Activated CD4-positive, alpha-beta memory T cell treated with anti-CD3 and anti-CD28 coated beads, Interleukin-2, amount 10 ng/mL, durations not matched to agents 7 days and 5 days (primary cell): ENCODE results near the gene TMEM114. TPM values are rescaled to one million over a fixed set of nuclear protein-coding genes. Genes with fewer than 3 reads are reported as not detected.

Experiments used
- CTCF ChIA-PET: fragments of 350-600 bp; sonication (Branson Sonifier 250); formaldehyde crosslinking; loops from one replicate; lab custom pipeline; 2021; ENCODE audit warnings: antibody characterized with exemption, inconsistent platforms; lab: Charles Lee
- POLR2A ChIA-PET: fragments of 350-600 bp; sonication (Branson Sonifier 250); formaldehyde crosslinking; loops from one replicate; lab custom pipeline; 2021; ENCODE audit warnings: antibody characterized with exemption; lab: Charles Lee
- DNase-seq: peaks from one replicate; pipeline ENCODE4 v3.0.0-alpha.2; 2020
- H3K27ac Mint-ChIP-seq: one replicate; pipeline ENCODE4 v1.8.0; 2021; ENCODE audit warnings: mild to moderate bottlenecking, mixed read lengths
- H3K27me3 Mint-ChIP-seq: one replicate; pipeline ENCODE4 v1.8.0; 2021; ENCODE audit warnings: mixed read lengths
- H3K36me3 Mint-ChIP-seq: one replicate; pipeline ENCODE4 v1.8.0; 2021; ENCODE audit warnings: low read depth, mixed read lengths
- H3K4me1 Mint-ChIP-seq: one replicate; pipeline ENCODE4 v1.8.0; 2021; ENCODE audit warnings: mixed read lengths
- H3K4me3 Mint-ChIP-seq: one replicate; pipeline ENCODE4 v1.8.0; 2021; ENCODE audit warnings: mild to moderate bottlenecking, mixed read lengths
- H3K9me3 Mint-ChIP-seq: one replicate; pipeline ENCODE4 v1.8.0; 2021; ENCODE audit warnings: mixed read lengths
- total RNA-seq, 2 experiments: library from RNA; stranded (reverse); gene quantifications; one replicate each; pipeline ENCODE4 v1.2.3, GENCODE V29; 2021

TMEM114 gene
- total RNA-seq, 2 experiments from 2014 or later: not detected

DNA sequence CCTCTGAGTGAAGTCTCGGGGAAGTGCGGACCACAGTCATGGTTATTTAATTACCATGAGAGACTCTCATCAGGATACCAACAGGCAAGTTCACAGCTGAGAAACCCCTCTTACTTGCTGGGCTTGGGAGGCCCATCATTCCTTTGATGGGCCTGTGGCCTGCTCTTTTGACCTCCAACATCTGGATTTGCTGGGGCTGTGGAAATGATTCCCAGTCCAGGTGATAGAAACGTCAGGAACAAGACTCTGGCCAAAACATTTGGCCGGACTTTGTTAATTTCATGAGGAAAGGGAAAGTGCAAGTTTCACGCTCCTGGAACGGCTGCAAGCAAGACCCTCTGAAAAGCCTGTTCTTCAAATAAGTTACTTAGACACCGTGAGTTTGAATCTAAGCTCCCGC, 42.5 kb downstream of the TMEM114 start:
- POLR2A ChIA-PET: no interaction called here
- Mint-ChIP-seq H3K4me1 (no peaks in the 10 kb centered on the region), H3K4me3 (no peak overlapping the region), H3K9me3 (no peaks in the 10 kb centered on the region), H3K27ac (no peak overlapping the region), H3K27me3 (peaks cover 4% of the 10 kb centered on the region), H3K36me3 (no peaks in the 10 kb centered on the region)
- no peak for DNase-seq
- CTCF ChIA-PET: no interaction called here

DNA sequence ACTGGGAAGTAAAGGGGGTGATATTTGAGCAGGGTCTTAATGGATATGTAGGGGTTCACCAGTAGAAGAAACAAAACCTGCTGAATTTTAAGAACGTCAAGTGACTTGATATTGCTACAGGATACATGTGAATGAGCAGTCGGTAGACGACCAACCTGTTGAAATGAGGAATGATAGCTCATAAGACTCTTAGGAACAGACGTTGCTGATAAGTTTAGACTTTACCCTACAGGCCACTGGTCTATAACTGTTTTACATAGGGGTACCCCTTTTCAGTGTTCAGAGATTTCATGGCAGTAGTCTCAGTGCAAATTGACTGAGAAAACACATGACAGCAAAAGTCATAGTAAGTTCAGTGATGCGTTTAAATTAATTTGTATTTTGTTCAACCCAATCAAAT, 45.9 kb downstream of the TMEM114 start:
- Mint-ChIP-seq H3K36me3 (no peaks in the 10 kb centered on the region), H3K27ac (no peak overlapping the region), H3K27me3 (peaks cover 4% of the 10 kb centered on the region), H3K4me3 (no peak overlapping the region), H3K9me3 (no peaks in the 10 kb centered on the region), H3K4me1 (no peaks in the 10 kb centered on the region)
- CTCF ChIA-PET: no interaction called here
- POLR2A ChIA-PET: no interaction called here
- no peak for DNase-seq

DNA sequence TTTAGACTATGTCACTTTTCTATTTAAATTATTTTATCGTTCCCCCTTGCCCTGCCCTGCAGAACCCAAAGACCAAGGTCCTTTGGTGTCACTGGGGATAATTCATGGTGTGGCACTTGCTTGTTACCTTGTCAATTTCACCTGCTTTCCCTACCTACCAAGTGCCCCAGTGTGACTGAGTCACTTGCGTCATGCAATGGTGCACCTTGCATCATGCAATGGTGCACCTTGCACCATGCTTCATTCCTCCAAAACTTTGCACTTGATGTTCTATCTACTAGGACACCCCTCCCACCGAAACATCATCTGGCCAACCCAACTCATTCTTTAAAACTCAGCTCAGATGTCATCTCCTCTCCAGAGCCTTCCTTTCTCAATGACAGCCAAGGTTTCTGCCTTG, 47.1 kb downstream of the TMEM114 start:
- POLR2A ChIA-PET: no interaction called here
- Mint-ChIP-seq H3K4me3 (no peak overlapping the region), H3K4me1 (no peaks in the 10 kb centered on the region), H3K36me3 (no peaks in the 10 kb centered on the region), H3K27ac (no peak overlapping the region), H3K9me3 (no peaks in the 10 kb centered on the region), H3K27me3 (peaks cover 4% of the 10 kb centered on the region)
- CTCF ChIA-PET: no interaction called here
- no peak for DNase-seq

GRCh38 chr16:8542393-8542792, 47.9 kb downstream of the TMEM114 start:
- Mint-ChIP-seq H3K27ac (no peak overlapping the region), H3K9me3 (no peaks in the 10 kb centered on the region), H3K4me3 (no peak overlapping the region), H3K4me1 (no peaks in the 10 kb centered on the region), H3K36me3 (no peaks in the 10 kb centered on the region), H3K27me3 (peaks cover 4% of the 10 kb centered on the region)
- ChIA-PET POLR2A (no interaction called here), CTCF (no interaction called here)
- no peak for DNase-seq

DNA sequence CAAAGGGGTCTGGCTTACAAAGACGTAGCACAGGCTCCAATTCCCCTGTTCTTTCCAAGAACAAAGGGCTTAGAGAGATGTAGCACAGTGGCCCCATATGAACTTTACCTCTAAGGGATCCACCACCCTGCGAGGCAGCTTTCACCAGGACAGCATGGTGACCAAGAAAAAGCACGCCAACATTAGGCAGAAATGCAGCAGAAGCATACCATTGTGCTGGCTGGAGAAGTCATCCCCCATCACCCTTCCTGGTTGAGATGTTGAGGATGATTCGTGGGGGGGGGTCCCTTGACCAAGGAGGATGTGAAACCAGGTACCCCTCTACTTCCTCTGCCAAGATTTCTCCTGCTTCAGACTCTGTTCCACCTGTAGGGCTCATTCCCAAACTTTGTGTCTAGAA, 48.4 kb downstream of the TMEM114 start:
- Mint-ChIP-seq H3K9me3 (no peaks in the 10 kb centered on the region), H3K4me1 (no peaks in the 10 kb centered on the region), H3K4me3 (no peak overlapping the region), H3K27me3 (peaks cover 4% of the 10 kb centered on the region), H3K36me3 (no peaks in the 10 kb centered on the region), H3K27ac (no peak overlapping the region)
- ChIA-PET POLR2A (no interaction called here), CTCF (no interaction called here)
- no peak for DNase-seq

DNA sequence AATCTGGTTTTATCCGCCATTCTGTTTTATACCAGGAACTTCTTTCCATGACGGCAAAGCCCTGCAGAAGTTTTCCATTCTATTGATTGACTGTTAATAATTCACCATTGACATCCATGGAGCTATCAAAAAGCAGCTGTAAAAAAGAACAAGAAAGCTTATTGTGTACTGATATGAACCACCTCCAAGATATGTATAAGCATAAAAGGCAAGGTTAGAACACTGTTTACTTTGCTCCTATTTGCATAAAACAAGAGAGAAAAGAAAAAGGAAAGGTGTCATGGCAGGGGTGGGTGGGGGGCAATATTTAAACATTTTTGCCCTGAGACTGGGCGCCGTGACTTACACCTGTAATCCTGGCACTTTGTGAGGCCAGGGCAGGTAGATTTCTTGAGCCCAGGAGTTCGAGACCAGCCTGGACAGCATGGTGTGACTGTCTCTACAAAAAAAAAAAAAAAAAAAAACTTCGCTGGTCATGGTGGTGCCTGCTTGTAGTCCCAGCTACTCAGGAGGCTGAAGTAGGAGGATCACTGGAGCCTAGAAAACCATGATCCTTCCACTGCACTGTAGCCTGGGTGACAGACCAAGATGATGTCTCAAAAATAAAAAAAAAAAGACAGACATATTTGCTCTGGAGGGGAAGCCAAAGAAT, 52.5 kb downstream of the TMEM114 start:
- Mint-ChIP-seq H3K9me3 (no peaks in the 10 kb centered on the region), H3K36me3 (no peaks in the 10 kb centered on the region), H3K27me3 (peaks cover 1% of the 10 kb centered on the region), H3K27ac (no peak overlapping the region), H3K4me3 (no peak overlapping the region), H3K4me1 (no peaks in the 10 kb centered on the region)
- POLR2A ChIA-PET: no interaction called here
- no peak for DNase-seq
- CTCF ChIA-PET: interaction anchor here (1.1 kb wide), 1 partner anchor 9 kb away, joined by 3 read pairs; no protein-coding TSS in a partner anchor

- Mint-ChIP-seq H3K9me3 (no peaks in the 10 kb centered on the region), H3K27ac (no peak overlapping the region), H3K4me3 (no peak overlapping the region), H3K27me3 (no peaks in the 10 kb centered on the region), H3K36me3 (no peaks in the 10 kb centered on the region), H3K4me1 (no peaks in the 10 kb centered on the region)
- no peak for DNase-seq
- ChIA-PET POLR2A (no interaction called here), CTCF (no interaction called here)
Observed at GRCh38 chr16:8533509-8533908, 56.8 kb downstream of the TMEM114 start.

DNA sequence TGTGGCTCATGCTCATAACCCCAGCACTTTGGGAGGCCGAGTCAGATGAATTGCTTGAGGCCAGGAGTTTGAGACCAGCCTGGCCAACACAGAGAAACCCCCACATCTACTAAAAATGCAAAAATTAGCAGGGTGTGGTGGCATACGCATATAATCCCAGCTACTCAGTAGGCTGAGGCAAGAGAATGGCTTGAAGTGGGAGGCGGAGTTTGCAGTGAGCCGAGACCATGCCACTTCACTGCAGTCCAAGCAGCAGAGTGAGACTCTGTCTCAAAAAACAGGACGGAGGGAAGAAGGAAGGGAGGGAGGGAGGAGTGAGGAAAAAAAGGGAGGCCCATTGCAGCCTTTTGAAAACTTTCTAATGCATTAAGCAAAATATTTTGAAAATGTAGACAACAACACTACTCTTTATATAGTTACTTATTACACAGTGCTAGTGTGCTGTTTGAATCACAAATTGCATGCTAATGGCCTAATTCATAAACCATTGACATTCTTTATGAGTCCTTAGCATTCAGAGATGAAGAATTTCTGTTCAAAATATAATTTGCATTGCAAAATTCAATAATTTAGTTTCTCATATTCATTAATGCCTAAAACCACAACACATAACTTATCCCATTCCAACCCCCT, 59.4 kb downstream of the TMEM114 start:
- no peaks in the 10 kb centered on the region for H3K9me3 Mint-ChIP-seq

GRCh38 chr16:8528471-8528870, 61.8 kb downstream of the TMEM114 start:
- Mint-ChIP-seq H3K4me3 (no peak overlapping the region), H3K27ac (no peak overlapping the region), H3K4me1 (no peaks in the 10 kb centered on the region), H3K27me3 (no peaks in the 10 kb centered on the region), H3K36me3 (no peaks in the 10 kb centered on the region), H3K9me3 (no peaks in the 10 kb centered on the region)
- no peak for DNase-seq
- POLR2A ChIA-PET: no interaction called here
- CTCF ChIA-PET: no interaction called here

More for the DNA sequence above, 59.4 kb downstream of the TMEM114 start:
- H3K4me1 Mint-ChIP-seq: no peaks in the 10 kb centered on the region
- POLR2A ChIA-PET: no interaction called here
- CTCF ChIA-PET: no interaction called here
- H3K36me3 Mint-ChIP-seq: no peaks in the 10 kb centered on the region
- H3K27ac Mint-ChIP-seq: no peak overlapping the region
- H3K4me3 Mint-ChIP-seq: no peak overlapping the region
- no peaks in the 10 kb centered on the region for H3K27me3 Mint-ChIP-seq
- no peak for DNase-seq

- no peak overlapping the region for H3K4me3 Mint-ChIP-seq
- H3K4me1 Mint-ChIP-seq: no peaks in the 10 kb centered on the region
- no peak for DNase-seq
- CTCF ChIA-PET: no interaction called here
- H3K27ac Mint-ChIP-seq: no peak overlapping the region
- no peaks in the 10 kb centered on the region for H3K27me3 Mint-ChIP-seq
- POLR2A ChIA-PET: no interaction called here
- no peaks in the 10 kb centered on the region for H3K36me3 Mint-ChIP-seq
- no peaks in the 10 kb centered on the region for H3K9me3 Mint-ChIP-seq
Observed at GRCh38 chr16:8523932-8524331, 66.4 kb downstream of the TMEM114 start.

DNA sequence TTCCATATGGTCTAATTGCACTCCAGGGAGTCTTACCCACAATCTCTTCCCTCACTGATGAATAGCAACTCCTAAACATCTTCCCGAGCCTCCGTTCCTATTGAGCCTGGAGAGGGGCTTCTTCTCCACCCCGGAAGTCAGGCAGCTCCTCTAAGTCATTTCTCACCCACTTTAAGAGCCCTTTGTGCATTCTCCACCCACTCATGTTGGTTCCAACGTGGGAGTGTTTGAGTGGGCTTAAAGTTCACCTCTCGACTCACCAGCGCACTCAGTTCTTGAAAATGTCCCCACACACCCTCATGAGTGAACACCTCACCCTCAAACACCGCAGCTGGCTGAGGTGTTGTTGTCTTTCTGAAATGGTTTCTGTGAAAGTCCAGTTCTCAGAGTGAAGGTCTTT, 67.6 kb downstream of the TMEM114 start:
- no peaks in the 10 kb centered on the region for H3K9me3 Mint-ChIP-seq
- ChIA-PET POLR2A (no interaction called here), CTCF (no interaction called here)
- H3K27ac Mint-ChIP-seq: no peak overlapping the region
- DNase-seq: no peak
- no peaks in the 10 kb centered on the region for H3K36me3 Mint-ChIP-seq
- H3K27me3 Mint-ChIP-seq: no peaks in the 10 kb centered on the region
- H3K4me1 Mint-ChIP-seq: no peaks in the 10 kb centered on the region
- no peak overlapping the region for H3K4me3 Mint-ChIP-seq

DNA sequence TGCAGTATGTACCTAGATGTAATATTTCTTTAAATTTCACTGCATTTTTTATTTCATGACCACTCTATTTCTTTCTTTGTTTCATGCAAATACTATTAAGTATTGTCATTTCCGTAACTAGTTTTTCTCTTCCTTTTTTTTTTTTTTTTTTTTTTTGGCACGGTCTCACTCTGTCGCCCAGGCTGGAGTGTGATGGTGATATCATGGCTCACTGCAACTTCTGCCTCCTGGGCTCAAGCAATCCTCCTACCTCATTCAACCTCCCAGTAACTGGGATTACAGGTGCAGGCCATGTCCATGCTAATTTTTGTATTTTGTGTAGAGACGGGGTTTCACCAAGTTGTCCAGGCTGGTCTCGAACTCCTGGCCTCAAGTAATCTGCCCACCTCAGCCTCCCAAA, 70.7 kb downstream of the TMEM114 start:
- H3K4me3 Mint-ChIP-seq: no peak overlapping the region
- POLR2A ChIA-PET: no interaction called here
- DNase-seq: no peak
- no peaks in the 10 kb centered on the region for H3K4me1 Mint-ChIP-seq
- H3K9me3 Mint-ChIP-seq: no peaks in the 10 kb centered on the region
- CTCF ChIA-PET: no interaction called here
- no peak overlapping the region for H3K27ac Mint-ChIP-seq
- H3K36me3 Mint-ChIP-seq: no peaks in the 10 kb centered on the region
- no peaks in the 10 kb centered on the region for H3K27me3 Mint-ChIP-seq
